GM23248 (cell line): ENCODE measurements around the gene PHB1.

ENCODE experiments used
- EZH2 ChIP-seq: fragments of 200-600 bp; sonication (generic); IDR thresholded peaks from 2 replicates; pipeline ENCODE4 v1.6.1; 2018; ENCODE audit warnings: antibody characterized with exemption, mild to moderate bottlenecking; ENCODE audit not compliant: insufficient read depth, poor library complexity, severe bottlenecking
- EZH2phosphoT487 ChIP-seq: fragments of 200-600 bp; sonication (generic); IDR thresholded peaks from 2 replicates; pipeline ENCODE4 v1.6.1; 2018; ENCODE audit warnings: antibody characterized with exemption, moderate library complexity, mild to moderate bottlenecking, low read depth; ENCODE audit not compliant: insufficient read depth

DNA sequence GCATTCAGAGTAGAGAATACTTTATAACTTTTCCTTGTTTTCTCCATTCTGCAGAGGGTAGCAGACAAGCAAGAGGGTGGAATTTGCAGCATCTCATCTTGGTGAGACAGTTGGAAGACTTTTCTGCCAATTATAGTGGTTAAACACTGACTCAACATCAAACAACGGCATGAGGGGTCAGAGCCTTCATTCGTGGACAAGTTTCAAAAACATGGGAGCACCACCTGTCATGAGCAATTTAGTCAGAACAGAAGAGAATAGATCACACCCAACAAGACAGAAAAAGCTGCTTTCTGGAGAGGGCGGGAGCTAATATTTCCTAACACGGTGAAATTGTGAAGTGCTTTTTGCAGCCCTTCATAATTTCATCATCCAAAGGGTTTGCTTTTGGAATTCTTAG, 34.8 kb downstream of the PHB1 start:
- TF ChIP-seq EZH2phosphoT487 = no peak
- TF ChIP-seq EZH2 = no peak
